Testis (tissue), 2 donors: ENCODE results near the gene PRKAG1.

Experiments
- POLR2A ChIP-seq: fragments of 450-650 bp; IDR thresholded peaks from one replicate; pipeline ENCODE4 v1.6.1; 2017; ENCODE audit warnings: antibody characterized with exemption, mild to moderate bottlenecking, moderate library complexity
- TF ChIP-seq, protein P1 (sequence below), 3 experiments: fragments of 450-650 bp in 2 of 3; fragments of 200-600 bp in 1 of 3; sonication (generic) in 1 of 3; IDR thresholded peaks; one replicate each; pipeline ENCODE4 v1.5.1; 2016 to 2019; ENCODE audit warnings: antibody characterized with exemption in 3 of 3, mild to moderate bottlenecking in 2 of 3, moderate library complexity in 1 of 3

DNA sequence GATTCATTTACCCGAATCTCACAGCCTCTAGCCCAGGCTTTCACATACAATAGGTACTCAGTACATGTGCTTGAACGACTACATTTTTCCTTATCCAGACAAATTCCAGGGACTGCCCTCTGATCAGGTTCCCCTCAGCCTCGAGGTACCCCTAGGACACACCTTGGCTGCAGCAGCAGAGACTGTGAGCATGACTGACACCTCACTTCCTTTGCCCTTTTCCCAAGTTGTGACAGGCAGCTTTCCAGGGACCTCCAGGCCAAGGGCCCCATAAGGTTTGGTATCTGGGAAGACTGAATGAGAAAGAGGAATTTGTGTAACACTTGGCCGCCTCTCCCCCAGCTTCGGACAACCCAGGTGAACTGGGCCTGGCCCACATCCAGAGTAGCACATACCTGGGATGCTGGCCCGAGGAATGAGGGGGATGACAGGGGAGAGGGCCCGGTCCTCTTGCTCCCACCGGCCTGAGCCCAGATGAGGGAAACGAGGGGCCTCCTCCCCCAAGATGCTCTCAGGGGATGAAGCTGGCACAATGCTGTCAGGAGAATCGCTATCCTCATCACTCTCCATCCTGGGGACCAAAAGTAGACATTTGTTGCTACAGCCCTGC lies 10.2 kb upstream of the PRKAG1 start:
- TF ChIP-seq POLR2A, result no peak
- TF ChIP-seq, protein P1, sequence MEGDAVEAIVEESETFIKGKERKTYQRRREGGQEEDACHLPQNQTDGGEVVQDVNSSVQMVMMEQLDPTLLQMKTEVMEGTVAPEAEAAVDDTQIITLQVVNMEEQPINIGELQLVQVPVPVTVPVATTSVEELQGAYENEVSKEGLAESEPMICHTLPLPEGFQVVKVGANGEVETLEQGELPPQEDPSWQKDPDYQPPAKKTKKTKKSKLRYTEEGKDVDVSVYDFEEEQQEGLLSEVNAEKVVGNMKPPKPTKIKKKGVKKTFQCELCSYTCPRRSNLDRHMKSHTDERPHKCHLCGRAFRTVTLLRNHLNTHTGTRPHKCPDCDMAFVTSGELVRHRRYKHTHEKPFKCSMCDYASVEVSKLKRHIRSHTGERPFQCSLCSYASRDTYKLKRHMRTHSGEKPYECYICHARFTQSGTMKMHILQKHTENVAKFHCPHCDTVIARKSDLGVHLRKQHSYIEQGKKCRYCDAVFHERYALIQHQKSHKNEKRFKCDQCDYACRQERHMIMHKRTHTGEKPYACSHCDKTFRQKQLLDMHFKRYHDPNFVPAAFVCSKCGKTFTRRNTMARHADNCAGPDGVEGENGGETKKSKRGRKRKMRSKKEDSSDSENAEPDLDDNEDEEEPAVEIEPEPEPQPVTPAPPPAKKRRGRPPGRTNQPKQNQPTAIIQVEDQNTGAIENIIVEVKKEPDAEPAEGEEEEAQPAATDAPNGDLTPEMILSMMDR (IDR thresholded peaks at IDR 0.05), result no peak
